MCF 10A (cell line): Measurements from ENCODE around the gene TRUB1. TPM values are rescaled to one million over a fixed set of nuclear protein-coding genes. Genes with fewer than 3 reads are reported as not detected.

Source experiments
- BruUV-seq: library from RNA; stranded (reverse); fragments of 400-500 nt; replicated peaks from 2 replicates; lab custom pipeline; 2021; lab: Mats Ljungman, UMichigan
- CTCF ChIA-PET: fragments of 300-600 bp; sonication (Branson Sonifier 250); formaldehyde crosslinking; extraction: SDS; loops from one replicate; lab custom pipeline; 2021; ENCODE audit warnings: antibody characterized with exemption, inconsistent platforms; lab: Yijun Ruan, JAX
- POLR2A ChIA-PET: fragments of 300-600, 350-650 bp; sonication (Branson Sonifier 250); formaldehyde crosslinking; extraction: SDS; loops from one replicate; lab custom pipeline; 2020; ENCODE audit warnings: antibody characterized with exemption, inconsistent platforms; lab: Yijun Ruan, JAX
- DNase-seq: peaks from one replicate; pipeline ENCODE4 v3.0.0-alpha.2; 2018; ENCODE audit not compliant: unreplicated experiment
- H3K27ac Mint-ChIP-seq: one replicate; pipeline ENCODE4 v1.8.0; 2022; ENCODE audit warnings: mild to moderate bottlenecking, low read depth, mixed read lengths; ENCODE audit not compliant: unreplicated experiment
- H3K27me3 Mint-ChIP-seq: one replicate; pipeline ENCODE4 v1.8.0; 2022; ENCODE audit warnings: mixed read lengths; ENCODE audit not compliant: insufficient read depth, unreplicated experiment
- H3K36me3 Mint-ChIP-seq: one replicate; pipeline ENCODE4 v1.8.0; 2022; ENCODE audit warnings: mild to moderate bottlenecking, moderate library complexity, mixed read lengths; ENCODE audit not compliant: insufficient read depth, unreplicated experiment
- H3K4me1 Mint-ChIP-seq: one replicate; pipeline ENCODE4 v1.8.0; 2022; ENCODE audit warnings: mixed read lengths; ENCODE audit not compliant: insufficient read depth, unreplicated experiment
- H3K4me3 Mint-ChIP-seq: one replicate; pipeline ENCODE4 v1.8.0; 2022; ENCODE audit warnings: mild to moderate bottlenecking, moderate library complexity, mixed read lengths; ENCODE audit not compliant: unreplicated experiment
- H3K9me3 Mint-ChIP-seq: one replicate; pipeline ENCODE4 v1.8.0; 2022; ENCODE audit warnings: mixed read lengths; ENCODE audit not compliant: unreplicated experiment
- intact Hi-C: fragments of 100-400 bp; cut with micrococcal nuclease; formaldehyde crosslinking; loops from 2 replicates; pipeline ENCODE4 v1.14.1; 2022
- total RNA-seq: library from RNA; stranded (reverse); gene quantifications from 2 replicates; pipeline ENCODE4 v1.2.3, GENCODE V29; 2022
- TF ChIP-seq, protein P1 (sequence below): fragments of 200-600 bp; IDR thresholded peaks from one replicate; pipeline ENCODE4 v1.8.0; 2022; ENCODE audit warnings: antibody characterized with exemption, mild to moderate bottlenecking; ENCODE audit not compliant: unreplicated experiment

The TRUB1 gene
- total RNA-seq, 1 experiment from 2014 or later: 29.2 TPM

- Mint-ChIP-seq H3K27ac (no peak overlapping the region), H3K36me3 (no peaks in the 10 kb centered on the region), H3K27me3 (no peaks in the 10 kb centered on the region), H3K4me1 (peaks cover 3% of the 10 kb centered on the region), H3K9me3 (no peaks in the 10 kb centered on the region), H3K4me3 (no peak overlapping the region)
- POLR2A ChIA-PET: no interaction called here
- no TSS peak for BruUV-seq
- CTCF ChIA-PET: interaction anchor here (0.5 to 0.9 kb wide), 3 partner anchors 12 to 995 kb away, joined by 3 to 4 read pairs (median 3); no protein-coding TSS in a partner anchor
- TF ChIP-seq, protein P1, sequence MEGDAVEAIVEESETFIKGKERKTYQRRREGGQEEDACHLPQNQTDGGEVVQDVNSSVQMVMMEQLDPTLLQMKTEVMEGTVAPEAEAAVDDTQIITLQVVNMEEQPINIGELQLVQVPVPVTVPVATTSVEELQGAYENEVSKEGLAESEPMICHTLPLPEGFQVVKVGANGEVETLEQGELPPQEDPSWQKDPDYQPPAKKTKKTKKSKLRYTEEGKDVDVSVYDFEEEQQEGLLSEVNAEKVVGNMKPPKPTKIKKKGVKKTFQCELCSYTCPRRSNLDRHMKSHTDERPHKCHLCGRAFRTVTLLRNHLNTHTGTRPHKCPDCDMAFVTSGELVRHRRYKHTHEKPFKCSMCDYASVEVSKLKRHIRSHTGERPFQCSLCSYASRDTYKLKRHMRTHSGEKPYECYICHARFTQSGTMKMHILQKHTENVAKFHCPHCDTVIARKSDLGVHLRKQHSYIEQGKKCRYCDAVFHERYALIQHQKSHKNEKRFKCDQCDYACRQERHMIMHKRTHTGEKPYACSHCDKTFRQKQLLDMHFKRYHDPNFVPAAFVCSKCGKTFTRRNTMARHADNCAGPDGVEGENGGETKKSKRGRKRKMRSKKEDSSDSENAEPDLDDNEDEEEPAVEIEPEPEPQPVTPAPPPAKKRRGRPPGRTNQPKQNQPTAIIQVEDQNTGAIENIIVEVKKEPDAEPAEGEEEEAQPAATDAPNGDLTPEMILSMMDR: no peak
- intact Hi-C loops: no loop called here
- no peak for DNase-seq
These were observed 26.1 kb upstream of the TRUB1 start for GRCh38 chr10:114911801-114912469.

GRCh38 chr10:114912470-114912859, 25.5 kb upstream of the TRUB1 start:
- Mint-ChIP-seq H3K36me3 (no peaks in the 10 kb centered on the region), H3K27me3 (no peaks in the 10 kb centered on the region), H3K9me3 (no peaks in the 10 kb centered on the region), H3K27ac (no peak overlapping the region), H3K4me1 (no peaks in the 10 kb centered on the region), H3K4me3 (no peak overlapping the region)
- no peak for DNase-seq
- ChIA-PET POLR2A (no interaction called here), CTCF (interaction anchor here (0.9 kb wide), 1 partner anchor 12 kb away, joined by 3 read pairs; no protein-coding TSS in a partner anchor)
- TF ChIP-seq, protein P1: no peak
- BruUV-seq: no TSS peak
- intact Hi-C loops: no loop called here

GRCh38 chr10:114914560-114914959, 23.4 kb upstream of the TRUB1 start:
- TF ChIP-seq, protein P1: no peak
- POLR2A ChIA-PET: interaction anchor here (1.9 kb wide), 1 partner anchor 24 kb away, joined by 4 read pairs; the partner anchor contains the start of gene TRUB1
- H3K36me3 Mint-ChIP-seq: no peaks in the 10 kb centered on the region
- intact Hi-C loops: no loop called here
- H3K4me1 Mint-ChIP-seq: peaks cover 9% of the 10 kb centered on the region
- no peaks in the 10 kb centered on the region for H3K9me3 Mint-ChIP-seq
- BruUV-seq: no TSS peak
- no peak overlapping the region for H3K4me3 Mint-ChIP-seq
- no peak for DNase-seq
- CTCF ChIA-PET: interaction anchor here (1.1 kb wide), 1 partner anchor 37 kb away, joined by 6 read pairs; no protein-coding TSS in a partner anchor
- H3K27me3 Mint-ChIP-seq: no peaks in the 10 kb centered on the region
- no peak overlapping the region for H3K27ac Mint-ChIP-seq

GRCh38 chr10:114915294-114915693, 22.7 kb upstream of the TRUB1 start:
- TF ChIP-seq, protein P1: no peak
- Mint-ChIP-seq H3K4me3 (no peak overlapping the region), H3K9me3 (no peaks in the 10 kb centered on the region), H3K36me3 (no peaks in the 10 kb centered on the region), H3K27ac (no peak overlapping the region), H3K27me3 (no peaks in the 10 kb centered on the region), H3K4me1 (peaks cover 9% of the 10 kb centered on the region)
- intact Hi-C loops: no loop called here
- ChIA-PET POLR2A (interaction anchor here (1.9 kb wide), 1 partner anchor 23 kb away, joined by 4 read pairs; the partner anchor contains the start of gene TRUB1), CTCF (interaction anchor here (0.6 kb wide), 1 partner anchor 290 kb away, joined by 3 read pairs; no protein-coding TSS in a partner anchor)
- DNase-seq: no peak
- no TSS peak for BruUV-seq
